Mesenteric fat pad (tissue), 1 donor: ENCODE data around the gene TTYH3. TPM values are rescaled to one million over a fixed set of nuclear protein-coding genes. Genes with fewer than 3 reads are reported as not detected.
"Not testable (repeated sequence)": the region's sequence is repeated elsewhere in the genome, so short reads cannot be mapped to it uniquely, and the experiment has no call there.

Experiments used
- DNase-seq: peaks from one replicate; pipeline ENCODE4 v3.0.0-alpha.2; 2020; ENCODE audit warnings: low spot score
- total RNA-seq: library from RNA; stranded (reverse); fragmentation: NEBNext Ultra II Directional; extraction: Animal tissue kit (Norgen Biotek cat#: 25700); gene quantifications from one replicate; pipeline ENCODE4 v1.2.1, GENCODE V29; 2021
- donor health status: DM: yes; HTN: yes; CAD: no.

Gene TTYH3
- total RNA-seq, 1 donor from 2014 or later, result 107 TPM

DNA sequence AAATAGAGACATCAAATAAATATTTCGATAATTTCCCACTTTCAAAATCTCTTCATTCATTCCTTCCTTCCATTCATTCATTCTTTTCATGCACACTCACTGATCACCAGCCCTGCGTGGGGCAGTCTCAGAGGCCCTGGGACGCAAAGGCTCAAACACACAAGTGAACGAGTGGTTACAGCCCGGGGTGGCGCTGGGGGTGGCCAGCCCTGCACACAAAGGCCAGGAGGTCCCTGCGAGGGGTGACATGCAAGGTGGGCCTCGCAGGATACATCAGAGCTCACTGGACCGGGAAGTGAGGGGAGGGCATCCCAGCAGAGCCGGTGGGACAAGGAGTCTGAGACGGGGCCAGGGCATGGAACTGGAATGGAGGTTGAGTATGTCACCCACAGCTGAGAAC is 29.9 kb upstream of the TTYH3 start:
- no peak for DNase-seq

- DNase-seq, result no peak
These were observed 29.3 kb upstream of the TTYH3 start for GRCh38 chr7:2602406-2603043.

DNA sequence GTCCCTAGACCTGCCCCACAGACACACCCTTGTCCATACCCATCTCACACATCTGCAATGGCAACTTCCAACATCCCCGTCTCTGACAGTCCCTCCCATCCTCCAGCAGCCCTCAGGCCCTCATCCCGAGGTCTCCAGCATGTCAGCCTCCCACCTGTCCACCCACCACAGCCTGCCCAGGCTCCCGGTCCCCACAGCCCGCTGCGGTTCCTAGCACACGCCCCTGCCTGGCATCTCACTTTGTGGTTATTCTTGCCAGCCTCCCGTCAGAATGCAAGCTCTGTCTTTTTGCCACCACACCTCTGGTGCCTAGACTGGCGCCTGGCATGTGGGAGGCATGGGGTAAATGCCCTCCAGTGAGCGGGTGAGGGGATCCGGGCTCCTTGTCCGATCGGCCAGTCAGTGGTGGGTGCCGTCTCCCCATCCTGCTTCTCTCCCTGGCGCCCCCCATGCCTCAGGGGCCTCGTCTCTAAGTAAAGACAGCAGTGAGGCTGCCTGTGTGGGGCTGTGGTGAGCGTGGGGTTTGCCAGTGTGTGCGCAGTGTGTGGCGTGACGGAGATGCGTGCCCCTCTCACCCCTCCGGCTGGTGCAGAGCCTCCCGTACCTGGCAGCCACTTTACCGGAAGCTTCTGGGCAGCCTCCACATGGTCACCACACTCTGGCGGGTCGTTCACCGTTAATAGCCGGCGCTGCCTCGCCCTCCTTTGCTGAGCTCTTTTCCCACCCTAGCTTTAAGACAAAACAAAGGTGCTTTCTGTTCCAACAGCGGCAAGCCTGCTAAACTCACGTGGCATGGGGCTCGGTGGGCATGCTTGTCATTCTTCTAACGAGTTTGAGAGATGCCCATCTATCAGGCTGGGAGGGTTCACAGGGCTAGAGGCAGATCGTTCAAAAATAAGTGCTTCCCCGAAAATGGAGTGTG is 28.5 kb upstream of the TTYH3 start:
- no peak for DNase-seq

DNA sequence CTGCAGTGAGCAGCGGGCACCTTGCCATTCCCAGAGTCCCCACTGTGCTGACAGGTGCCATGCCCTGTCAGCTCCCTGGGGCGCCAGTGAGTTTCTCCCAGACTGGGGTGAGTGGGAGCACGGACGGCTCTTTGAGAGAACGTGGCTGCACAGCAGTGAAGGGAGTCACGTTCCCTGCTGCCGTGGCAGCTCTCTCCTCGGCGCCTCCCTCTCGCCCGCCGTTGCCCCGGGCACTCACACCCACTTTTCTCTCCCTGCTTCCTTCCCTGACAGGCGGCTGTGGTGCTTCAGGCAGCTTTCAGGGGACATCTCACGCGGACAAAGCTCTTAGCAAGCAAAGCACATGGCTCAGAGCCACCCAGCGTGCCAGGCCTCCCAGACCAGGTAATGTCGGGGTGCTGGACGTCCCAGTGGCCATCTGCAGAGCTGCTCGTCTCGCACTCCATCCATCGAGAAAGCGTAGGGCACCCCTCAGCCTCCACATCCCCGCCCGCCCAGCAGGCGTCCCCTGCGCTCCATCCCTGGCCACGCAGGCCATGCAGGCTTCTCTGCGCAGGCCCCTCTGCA is 27.1 kb upstream of the TTYH3 start:
- DNase-seq, result no peak

- DNase-seq, result no peak
These were observed 25.9 kb upstream of the TTYH3 start for GRCh38 chr7:2605608-2606538.

DNA sequence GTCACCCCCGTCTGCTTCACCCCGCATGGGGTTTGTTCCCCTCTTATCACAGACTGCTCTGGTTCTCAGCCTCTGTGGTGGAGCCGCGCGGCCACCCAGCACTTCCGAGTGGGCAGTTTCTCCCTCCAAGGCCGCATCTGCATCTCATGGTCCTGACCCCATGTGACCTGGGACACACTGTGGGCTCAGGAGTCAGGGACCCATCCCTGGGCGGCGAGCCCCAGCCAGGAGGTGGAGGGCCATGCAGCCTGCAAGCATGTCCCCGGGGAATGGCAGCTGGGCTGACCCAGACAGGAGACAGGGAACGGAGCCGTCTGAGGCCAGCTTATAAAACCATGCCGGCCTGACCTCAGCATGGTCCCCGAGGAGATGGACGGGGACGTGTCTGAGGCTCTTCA is 25.2 kb upstream of the TTYH3 start:
- no peak for DNase-seq

DNA sequence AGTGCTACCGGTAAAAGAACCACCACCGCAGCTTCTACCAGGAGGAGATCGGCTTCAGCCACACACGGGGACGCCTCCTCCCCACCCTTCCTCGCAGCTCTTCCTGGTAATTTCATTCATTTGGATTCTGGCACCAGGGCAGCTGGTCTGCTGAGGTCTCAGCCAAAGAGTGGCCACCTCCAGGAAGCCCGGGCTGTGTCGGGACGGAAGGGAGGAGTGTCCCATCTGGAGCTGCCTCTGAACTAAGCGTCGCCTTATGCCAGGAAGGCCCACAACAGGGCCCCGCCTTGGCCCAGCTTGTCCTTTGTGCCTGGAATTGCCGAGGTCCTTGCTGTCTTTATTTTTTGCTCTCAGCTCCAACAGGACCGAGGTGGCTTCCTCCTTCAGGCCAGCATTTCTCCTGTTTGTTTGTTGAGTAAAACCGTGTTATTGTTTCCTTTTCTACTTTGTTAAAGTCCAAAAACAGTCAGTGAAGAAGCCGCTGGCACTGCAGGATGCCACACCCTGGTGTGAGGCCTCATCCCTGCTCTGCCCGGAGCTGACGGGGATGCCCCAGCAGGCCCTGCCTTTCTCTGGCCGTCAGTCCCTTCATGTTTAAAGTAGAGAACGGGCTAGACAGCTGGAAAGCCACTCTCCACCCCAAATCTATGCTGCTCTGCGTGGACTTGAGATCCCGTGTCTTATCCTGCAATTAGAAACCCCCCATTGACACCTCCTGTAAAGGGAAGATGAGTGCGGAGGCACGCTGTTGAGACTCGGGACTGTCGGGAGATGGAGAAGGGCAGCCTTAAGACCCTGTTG is 24.5 kb upstream of the TTYH3 start:
- DNase-seq, result peak; percentile 93

DNA sequence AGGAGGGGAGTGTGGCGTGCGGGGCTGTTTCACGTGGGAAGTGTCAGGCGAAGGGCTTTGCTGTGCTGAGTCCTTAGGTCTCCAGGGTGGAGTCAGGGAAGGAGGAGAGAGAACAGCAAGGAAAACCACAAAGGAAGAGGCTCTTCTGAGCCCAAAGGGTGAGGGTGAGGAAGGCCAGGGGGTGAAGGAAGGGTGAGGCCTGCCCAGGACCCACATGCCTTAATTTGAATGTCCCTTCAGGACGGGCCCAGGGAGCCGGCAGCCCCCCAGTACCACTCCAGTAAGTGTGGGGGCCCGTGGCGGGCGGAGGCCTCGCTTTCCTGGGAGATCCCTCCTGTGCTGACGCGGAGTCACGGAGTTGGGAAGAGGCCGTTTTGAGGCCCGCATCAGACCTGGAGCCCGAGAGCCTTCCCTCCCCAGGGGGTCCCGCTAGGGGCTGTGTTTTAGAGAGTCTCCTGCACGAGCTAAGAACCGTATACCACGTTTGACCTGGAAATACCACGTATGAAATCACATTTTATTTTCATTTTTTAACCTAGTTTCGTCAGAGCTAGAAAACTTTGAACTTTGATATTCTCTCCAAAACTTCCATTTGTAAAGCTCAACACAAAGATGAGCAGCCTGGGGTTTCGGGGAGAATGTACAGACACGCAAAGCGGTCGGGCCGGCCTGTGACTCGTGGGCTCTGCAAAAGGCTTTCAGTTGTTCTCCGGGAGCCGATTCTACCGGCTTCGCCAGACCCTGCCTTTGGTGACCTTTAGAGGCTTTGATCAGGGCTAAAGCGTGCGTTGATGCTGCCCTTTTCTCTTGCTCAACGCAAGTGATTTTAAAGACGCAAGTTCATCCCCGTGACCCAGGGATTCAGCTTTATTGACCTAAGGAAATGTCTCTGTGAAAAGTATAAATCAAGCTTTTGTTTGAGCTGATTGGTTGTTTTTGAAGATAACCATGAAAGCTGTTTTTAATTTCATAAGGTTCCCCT is 23.6 kb upstream of the TTYH3 start:
- DNase-seq, result no peak

DNA sequence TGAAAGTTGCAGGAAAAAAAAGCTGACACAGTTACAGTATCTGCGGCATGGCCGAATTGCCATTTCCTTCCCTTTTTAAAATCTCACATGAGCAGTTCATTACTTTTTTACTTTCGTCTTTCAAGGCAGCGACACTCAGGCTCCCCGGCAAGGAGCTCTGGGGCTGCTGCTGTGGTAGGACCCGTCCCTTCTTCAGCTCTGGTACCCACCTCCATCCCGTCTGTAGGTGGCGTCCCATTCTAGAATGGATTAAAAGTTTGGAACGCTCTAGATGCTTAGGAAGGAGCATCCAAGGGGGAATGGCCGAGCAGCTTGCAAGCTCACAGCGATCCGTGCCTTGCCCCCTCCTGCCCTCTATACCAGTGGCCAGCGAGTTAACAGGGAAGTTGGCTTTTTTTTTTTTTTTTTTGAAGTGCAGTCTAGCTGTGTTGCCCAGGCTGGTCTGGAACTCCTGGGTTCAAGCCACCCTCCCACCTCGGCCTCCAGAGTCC is 22.8 kb upstream of the TTYH3 start:
- DNase-seq, result no peak

GRCh38 chr7:2609646-2610045 is 22.1 kb upstream of the TTYH3 start:
- DNase-seq, result not testable (repeated sequence)

DNA sequence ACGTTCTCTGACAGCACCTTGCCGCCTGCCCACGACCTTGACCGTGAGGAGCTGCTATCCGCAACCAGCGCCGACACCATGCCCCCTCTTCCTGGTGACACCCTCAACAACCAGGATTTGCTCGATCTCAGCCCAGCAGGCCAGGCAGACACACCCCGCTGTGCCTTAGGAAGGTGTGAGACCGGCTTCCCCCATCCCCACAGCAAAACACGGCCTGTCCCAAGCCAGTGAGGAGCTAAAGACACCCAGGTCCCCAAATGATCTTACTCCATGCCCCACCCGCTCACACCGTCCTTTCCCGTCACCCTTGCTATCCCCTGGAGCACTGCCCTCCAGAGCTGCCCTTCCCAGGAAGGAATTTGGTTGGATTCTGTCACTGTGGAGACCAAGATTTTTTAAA is 21.3 kb upstream of the TTYH3 start:
- DNase-seq, result no peak

GRCh38 chr7:2610898-2611297 is 20.9 kb upstream of the TTYH3 start:
- no peak for DNase-seq

DNA sequence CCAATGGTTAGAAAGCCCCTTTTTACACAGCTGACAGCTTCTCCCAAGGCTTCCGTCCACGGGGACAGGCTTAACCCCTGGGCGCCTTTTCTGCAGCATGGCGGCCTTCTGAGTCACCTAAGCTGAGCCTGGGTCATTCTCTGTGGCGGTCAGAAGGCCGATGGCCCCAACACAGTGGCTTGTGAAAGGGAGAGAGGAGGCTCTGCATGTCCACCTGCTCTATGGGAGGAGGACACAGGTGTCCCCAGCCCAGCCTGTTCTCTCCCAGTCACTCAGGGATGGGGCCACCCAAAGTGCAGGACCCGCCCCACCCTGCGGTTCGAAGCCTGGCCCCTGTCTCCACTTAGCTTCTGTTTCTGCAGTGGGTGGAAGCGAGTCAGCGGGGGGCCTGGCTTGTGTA is 20.4 kb upstream of the TTYH3 start:
- DNase-seq, result no peak

DNA sequence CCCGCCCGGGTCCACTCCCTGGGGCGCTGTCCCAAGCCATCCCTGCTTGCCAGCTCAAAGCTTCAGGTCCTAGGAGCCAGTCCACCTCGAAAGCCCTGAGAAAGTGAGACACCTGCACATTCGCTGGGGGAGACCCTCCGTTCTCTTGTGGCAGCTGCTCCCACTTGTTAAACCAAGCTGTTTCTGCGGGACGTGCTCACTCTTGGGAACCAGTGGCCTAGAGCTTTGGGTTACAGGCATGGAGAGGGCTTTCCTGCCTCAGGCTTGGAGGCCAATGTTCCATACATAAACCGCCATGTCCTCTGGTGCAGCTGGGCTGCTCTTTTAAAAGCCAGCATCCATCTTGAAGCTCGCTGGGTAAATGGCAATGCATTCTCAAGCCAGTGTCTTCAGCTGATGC is 19.9 kb upstream of the TTYH3 start:
- DNase-seq, result no peak

DNA sequence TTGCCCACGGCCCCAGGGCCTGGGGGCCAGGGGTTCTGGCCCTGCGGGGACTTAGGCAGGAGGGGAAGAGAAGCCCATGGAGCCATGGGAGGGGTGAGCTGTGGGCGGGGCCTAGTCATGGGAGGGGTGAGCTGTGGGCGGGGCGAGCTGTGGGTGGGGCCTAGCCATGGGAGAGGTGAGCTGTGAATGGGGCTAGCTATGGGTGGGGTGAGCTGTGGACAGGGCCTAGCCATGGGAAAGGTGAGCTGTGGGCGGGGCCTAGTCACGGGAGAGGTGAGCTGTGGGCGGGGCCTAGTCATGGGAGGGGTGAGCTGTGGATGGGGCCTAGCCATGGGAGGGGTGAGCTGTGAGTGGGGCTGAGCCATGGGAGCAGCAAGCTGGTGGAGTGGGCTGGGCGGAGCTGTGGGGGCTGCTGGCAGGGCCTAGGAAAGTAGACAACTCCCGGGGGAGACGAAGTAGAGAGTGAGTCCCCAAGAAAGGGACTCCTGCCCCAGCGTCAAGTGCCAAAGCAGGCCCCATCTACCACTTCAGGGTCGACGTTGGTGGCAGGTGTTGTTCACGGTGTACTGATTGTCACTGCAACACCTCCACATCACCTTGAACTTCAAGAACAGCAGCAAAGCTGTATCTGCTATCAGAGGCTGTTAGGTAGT is 19.2 kb upstream of the TTYH3 start:
- DNase-seq, result no peak

GRCh38 chr7:2613098-2613930 is 18.5 kb upstream of the TTYH3 start:
- DNase-seq, result no peak

GRCh38 chr7:2613931-2614600 is 17.7 kb upstream of the TTYH3 start:
- no peak for DNase-seq
